Fibroblast of mammary gland (primary cell): ENCODE measurements around the gene FLCN.

Experiments used
- DNase-seq: peaks from one replicate; pipeline ENCODE4 v3.0.0-alpha.2; 2010; ENCODE audit warnings: low read depth
- H3K4me3 ChIP-seq: 2 replicates; pipeline ENCODE4 v1.5.1; 2011; ENCODE audit warnings: low read depth, mild to moderate bottlenecking, low read length, moderate library complexity; ENCODE audit not compliant: control insufficient read depth
- CTCF ChIP-seq: conservative IDR thresholded peaks from 2 replicates; pipeline ENCODE4 v1.5.1; 2011; ENCODE audit warnings: low read depth, low read length, inconsistent platforms; ENCODE audit not compliant: control insufficient read depth, insufficient read depth

FLCN gene

GRCh38 chr17:17221329-17221728, 15.6 kb downstream of the FLCN start:
- no peak for DNase-seq
- TF ChIP-seq CTCF: no peak
- H3K4me3 ChIP-seq: no peak overlapping the region

- no peak overlapping the region for H3K4me3 ChIP-seq
- DNase-seq: no peak
- no peak for TF ChIP-seq CTCF
Observed at GRCh38 chr17:17220529-17220928, 16.4 kb downstream of the FLCN start.

- TF ChIP-seq CTCF: no peak
- DNase-seq: no peak
- no peak overlapping the region for H3K4me3 ChIP-seq
Observed at GRCh38 chr17:17217995-17218394, 19.0 kb downstream of the FLCN start.

- no peak for DNase-seq
- no peak for TF ChIP-seq CTCF
- H3K4me3 ChIP-seq: no peak overlapping the region
Observed at GRCh38 chr17:17216776-17217175, 20.2 kb downstream of the FLCN start.

GRCh38 chr17:17216236-17216635, 20.7 kb downstream of the FLCN start:
- no peak for TF ChIP-seq CTCF
- no peak overlapping the region for H3K4me3 ChIP-seq
- no peak for DNase-seq

GRCh38 chr17:17215575-17215974, 21.4 kb downstream of the FLCN start:
- no peak for TF ChIP-seq CTCF
- DNase-seq: no peak
- H3K4me3 ChIP-seq: no peak overlapping the region
